ENCODE data around the gene DHX36.

Gene DHX36

DNA sequence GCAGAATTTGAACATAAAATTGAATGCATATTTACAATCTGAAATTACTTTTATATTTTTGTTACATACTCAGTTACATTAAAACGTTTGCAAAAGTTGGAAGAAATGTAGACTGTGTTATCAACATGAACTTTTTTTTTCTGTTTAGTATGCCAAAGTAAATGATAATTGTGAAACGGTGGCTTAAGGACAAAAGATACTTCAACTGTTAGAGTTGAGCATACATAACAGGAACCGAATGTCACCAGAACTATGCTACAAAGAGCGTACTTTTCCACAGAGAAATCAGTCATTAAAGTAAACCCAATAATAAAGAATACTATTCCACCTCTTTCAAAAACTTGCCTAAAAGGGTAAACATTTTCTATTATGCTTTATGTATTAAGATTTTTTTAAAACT is 14.3 kb upstream of the DHX36 start:
- TF ChIP-seq CTCF (conservative IDR thresholded peaks at IDR 0.05): no peak
- H3K27ac ChIP-seq: no peak overlapping the region

DNA sequence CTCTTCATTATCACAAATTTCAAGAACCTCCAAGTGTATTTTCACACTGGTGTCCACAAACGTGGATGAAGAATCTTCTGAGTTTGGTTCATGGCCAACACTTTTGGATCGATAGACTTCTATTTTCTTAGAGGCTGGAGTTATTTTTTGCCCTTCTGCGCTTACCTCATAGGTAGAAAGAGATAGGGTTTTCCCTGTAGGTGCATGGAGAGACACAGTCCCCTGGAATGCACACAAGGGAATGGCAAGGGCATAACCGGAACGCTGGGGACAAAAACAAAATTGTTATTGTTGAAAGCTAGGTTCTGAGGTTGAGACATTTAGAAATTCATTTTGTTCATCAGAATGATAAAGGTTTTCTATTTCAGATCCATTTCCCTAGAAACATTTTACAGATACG is 13.7 kb upstream of the DHX36 start:
- no peak for TF ChIP-seq CTCF (conservative IDR thresholded peaks at IDR 0.05)
- H3K27ac ChIP-seq: no peak overlapping the region

DNA sequence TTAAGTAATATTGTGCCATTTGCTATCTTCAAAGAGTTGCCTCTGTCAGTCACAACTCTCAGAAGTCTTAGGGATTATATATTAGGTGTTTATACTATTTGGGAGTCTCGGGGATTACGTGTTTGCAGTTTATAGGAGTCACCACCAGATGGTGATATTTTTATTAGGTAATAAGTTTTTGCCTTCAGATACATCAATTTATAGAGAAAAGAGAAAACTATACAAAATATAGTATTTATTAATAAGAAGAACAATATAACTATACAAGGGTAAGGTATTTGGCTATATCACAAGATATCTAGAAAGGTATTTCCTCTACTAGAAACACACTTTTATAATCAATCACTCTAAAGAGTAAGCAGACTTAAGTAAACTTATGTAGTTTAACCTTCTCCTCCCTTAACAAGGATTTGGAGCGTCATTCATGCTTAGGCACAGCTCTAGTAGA is 10.7 kb upstream of the DHX36 start:
- H3K27ac ChIP-seq: no peak overlapping the region
- TF ChIP-seq CTCF (conservative IDR thresholded peaks at IDR 0.05): peak; percentile 78

- TF ChIP-seq CTCF (conservative IDR thresholded peaks at IDR 0.05): no peak
- no peak overlapping the region for H3K27ac ChIP-seq
Measured at GRCh38 chr3:154327871-154328270, 3.6 kb upstream of the DHX36 start.

GRCh38 chr3:154324919-154325318 is 632 bp upstream of the DHX36 start:
- no peak for TF ChIP-seq CTCF (conservative IDR thresholded peaks at IDR 0.05)
- peak overlapping the region; percentile 89 for H3K27ac ChIP-seq

- H3K27ac ChIP-seq: no peak overlapping the region
- no peak for TF ChIP-seq CTCF (conservative IDR thresholded peaks at IDR 0.05)
Measured at GRCh38 chr3:154316974-154317767, 7.1 kb downstream of the DHX36 start.

- TF ChIP-seq CTCF (conservative IDR thresholded peaks at IDR 0.05): no peak
- no peak overlapping the region for H3K27ac ChIP-seq
Measured at GRCh38 chr3:154314152-154314551, 10.1 kb downstream of the DHX36 start.

Measured in VCaP (cell line).